ENCODE measurements around the gene TJP1. TPM values are rescaled to one million over a fixed set of nuclear protein-coding genes. Genes with fewer than 3 reads are reported as not detected.

The TJP1 gene
- total RNA-seq, 2 donors from 2014 or later: 86.9 to 110 TPM

GRCh38 chr15:29857221-29857789, 35.0 kb upstream of the TJP1 start:
- no peak for DNase-seq (ENCODE audit: low spot score)
- Histone ChIP-seq H3K27me3 (no peaks in the 10 kb centered on the region), H3K36me3 (no peaks in the 10 kb centered on the region), H3K4me3 (no peak overlapping the region), H3K9me3 (no peaks in the 10 kb centered on the region), H3K4me1 (peaks cover 0 to 6% of the 10 kb centered on the region in 2 donors), H3K27ac (no peak overlapping the region)
- TF ChIP-seq CTCF (IDR thresholded peaks at IDR 0.05): no peak

- no peak for DNase-seq (ENCODE audit: low spot score)
- no peaks in the 10 kb centered on the region for H3K36me3 ChIP-seq
- no peak overlapping the region for H3K27ac ChIP-seq
- peaks cover 0 to 15% of the 10 kb centered on the region in 2 donors for H3K9me3 ChIP-seq
- TF ChIP-seq CTCF (IDR thresholded peaks at IDR 0.05): no peak
- no peaks in the 10 kb centered on the region for H3K27me3 ChIP-seq
- H3K4me1 ChIP-seq: no peaks in the 10 kb centered on the region
- H3K4me3 ChIP-seq: no peak overlapping the region
Measured at GRCh38 chr15:29854413-29854812, 32.1 kb upstream of the TJP1 start.

GRCh38 chr15:29853211-29853987, 31.1 kb upstream of the TJP1 start:
- DNase-seq (ENCODE audit: low spot score): no peak
- Histone ChIP-seq H3K27ac (no peak overlapping the region), H3K4me3 (no peak overlapping the region), H3K4me1 (no peaks in the 10 kb centered on the region), H3K36me3 (no peaks in the 10 kb centered on the region), H3K27me3 (no peaks in the 10 kb centered on the region), H3K9me3 (peaks cover 0 to 15% of the 10 kb centered on the region in 2 donors)
- TF ChIP-seq CTCF (IDR thresholded peaks at IDR 0.05): no peak

- Histone ChIP-seq H3K4me3 (no peak overlapping the region), H3K9me3 (peaks cover 0 to 23% of the 10 kb centered on the region in 2 donors), H3K27me3 (no peaks in the 10 kb centered on the region), H3K36me3 (no peaks in the 10 kb centered on the region), H3K4me1 (no peaks in the 10 kb centered on the region), H3K27ac (no peak overlapping the region)
- no peak for DNase-seq (ENCODE audit: low spot score)
- no peak for TF ChIP-seq CTCF (IDR thresholded peaks at IDR 0.05)
Measured at GRCh38 chr15:29852201-29852600, 29.9 kb upstream of the TJP1 start.

GRCh38 chr15:29849716-29850115, 27.4 kb upstream of the TJP1 start:
- H3K4me3 ChIP-seq: no peak overlapping the region
- H3K27ac ChIP-seq: no peak overlapping the region
- DNase-seq (ENCODE audit: low spot score): no peak
- no peaks in the 10 kb centered on the region for H3K4me1 ChIP-seq
- peaks cover 0 to 23% of the 10 kb centered on the region in 2 donors for H3K9me3 ChIP-seq
- no peak for TF ChIP-seq CTCF (IDR thresholded peaks at IDR 0.05)
- H3K27me3 ChIP-seq: no peaks in the 10 kb centered on the region
- H3K36me3 ChIP-seq: no peaks in the 10 kb centered on the region

Data from right atrium auricular region (tissue), 2 donors.